A673 (cell line): ENCODE measurements around the gene MEF2A. TPM values are rescaled to one million over a fixed set of nuclear protein-coding genes. Genes with fewer than 3 reads are reported as not detected.

ENCODE experiments used
- BruUV-seq: library from RNA; stranded (reverse); fragments of 400-500 nt; replicated peaks from 2 replicates; lab custom pipeline; 2021; lab: Mats Ljungman, UMichigan
- CTCF ChIA-PET: fragments of 300-600 bp; sonication (Branson Sonifier 250); formaldehyde crosslinking; loops from one replicate; lab custom pipeline; 2022; ENCODE audit warnings: antibody characterized with exemption; lab: Charles Lee
- POLR2A ChIA-PET: fragments of 300-600 bp; sonication (Branson Sonifier 250); formaldehyde crosslinking; loops from one replicate; lab custom pipeline; 2022; ENCODE audit warnings: antibody characterized with exemption; ENCODE audit not compliant: low non-redundant PET; lab: Charles Lee
- DNase-seq: peaks from one replicate; pipeline ENCODE4 v3.0.0-alpha.2; 2015; ENCODE audit warnings: low spot score
- H3K27ac ChIP-seq: fragments of 200-600 bp; sonication (generic); 2 replicates; pipeline ENCODE4 v1.5.1; 2016; ENCODE audit warnings: mixed run types, low read depth, mild to moderate bottlenecking, mixed read lengths, antibody characterized with exemption, low read length; ENCODE audit not compliant: poor library complexity, severe bottlenecking
- H3K27me3 ChIP-seq: fragments of 200-600 bp; sonication (generic); replicated peaks from 2 replicates; pipeline ENCODE4 v1.6.1; 2017; ENCODE audit warnings: mixed run types, low read depth, mild to moderate bottlenecking, mixed read lengths, antibody characterized with exemption, low read length; ENCODE audit not compliant: insufficient read depth, poor library complexity
- H3K36me3 ChIP-seq: fragments of 200-600 bp; sonication (generic); 2 replicates; pipeline ENCODE4 v1.6.1; 2016; ENCODE audit warnings: mixed run types, mild to moderate bottlenecking, mixed read lengths, antibody characterized with exemption, low read length; ENCODE audit not compliant: insufficient read depth, poor library complexity, severe bottlenecking
- H3K4me1 ChIP-seq: fragments of 200-600 bp; sonication (generic); 2 replicates; pipeline ENCODE4 v1.6.1; 2017; ENCODE audit warnings: mixed run types, mild to moderate bottlenecking, mixed read lengths, antibody characterized with exemption, low read length; ENCODE audit not compliant: insufficient read depth, poor library complexity, severe bottlenecking
- H3K4me3 ChIP-seq: fragments of 200-600 bp; sonication (generic); 2 replicates; pipeline ENCODE4 v1.5.1; 2016; ENCODE audit warnings: low read depth, mixed run types, mild to moderate bottlenecking, mixed read lengths, low read length; ENCODE audit not compliant: poor library complexity, severe bottlenecking
- H3K9me3 ChIP-seq: fragments of 200-600 bp; sonication (generic); 2 replicates; pipeline ENCODE4 v1.6.1; 2016; ENCODE audit warnings: mixed run types, low read depth, mild to moderate bottlenecking, mixed read lengths, antibody characterized with exemption, low read length; ENCODE audit not compliant: poor library complexity, severe bottlenecking
- CTCF ChIP-seq: fragments of 300-800, 200-600 bp; sonication (generic); conservative IDR thresholded peaks from 2 replicates; pipeline ENCODE4 v1.5.1; 2017; ENCODE audit warnings: low read depth, mild to moderate bottlenecking, antibody characterized with exemption, low read length, moderate library complexity, mixed read lengths
- EZH2 ChIP-seq: fragments of 200-600 bp; sonication (generic); IDR thresholded peaks from 2 replicates; pipeline ENCODE4 v1.6.1; 2017; ENCODE audit warnings: borderline replicate concordance, low read depth, mild to moderate bottlenecking, mixed read lengths, antibody characterized with exemption, low read length; ENCODE audit not compliant: poor library complexity, severe bottlenecking
- intact Hi-C: fragments of 100-400 bp; cut with micrococcal nuclease; formaldehyde crosslinking; loops from one replicate; pipeline ENCODE4 v1.10.0; 2022; ENCODE audit not compliant: unreplicated experiment
- total RNA-seq: library from RNA; stranded (reverse); gene quantifications from 2 replicates; pipeline ENCODE4 v1.2.3, GENCODE V29; 2021

Gene MEF2A
- total RNA-seq, 1 experiment from 2014 or later = 26.4 TPM

- no peaks in the 10 kb centered on the region for H3K27me3 ChIP-seq
- BruUV-seq = no TSS peak
These were observed 13.7 kb upstream of the MEF2A start for GRCh38 chr15:99552111-99552510.

GRCh38 chr15:99554880-99555488, 10.8 kb upstream of the MEF2A start:
- Histone ChIP-seq H3K4me1 (no peaks in the 10 kb centered on the region), H3K36me3 (no peaks in the 10 kb centered on the region), H3K27me3 (no peaks in the 10 kb centered on the region), H3K4me3 (no peak overlapping the region), H3K9me3 (no peaks in the 10 kb centered on the region), H3K27ac (no peak overlapping the region)
- intact Hi-C loops = no loop called here
- BruUV-seq = no TSS peak
- ChIA-PET POLR2A (no interaction called here), CTCF (no interaction called here)
- no peak for DNase-seq
- no peak for TF ChIP-seq CTCF
- TF ChIP-seq EZH2 = no peak

More at GRCh38 chr15:99552111-99552510, 13.7 kb upstream of the MEF2A start:
- H3K27ac ChIP-seq = no peak overlapping the region
- TF ChIP-seq EZH2 (no peak), CTCF (no peak)
- H3K9me3 ChIP-seq = no peaks in the 10 kb centered on the region
- intact Hi-C loops = no loop called here
- ChIA-PET CTCF (no interaction called here), POLR2A (no interaction called here)
- no peak overlapping the region for H3K4me3 ChIP-seq
- H3K4me1 ChIP-seq = no peaks in the 10 kb centered on the region
- H3K36me3 ChIP-seq = no peaks in the 10 kb centered on the region
- no peak for DNase-seq

GRCh38 chr15:99556011-99556410, 9.8 kb upstream of the MEF2A start:
- Histone ChIP-seq H3K4me1 (no peaks in the 10 kb centered on the region), H3K9me3 (no peaks in the 10 kb centered on the region), H3K4me3 (no peak overlapping the region), H3K36me3 (no peaks in the 10 kb centered on the region), H3K27me3 (no peaks in the 10 kb centered on the region), H3K27ac (no peak overlapping the region)
- no peak for TF ChIP-seq EZH2
- no peak for TF ChIP-seq CTCF
- BruUV-seq = no TSS peak
- ChIA-PET CTCF (no interaction called here), POLR2A (no interaction called here)
- no peak for DNase-seq
- intact Hi-C loops = no loop called here
